MM.1S (cell line): Measurements from ENCODE around the gene KIAA0040.
A peak's percentile ranks its signal among the peaks of the same experiment; 100 is the strongest.

Source experiments
- DNase-seq: peaks from one replicate; pipeline ENCODE4 v3.0.0-alpha.2; 2015
- H2AFZ ChIP-seq: fragments of 300-600 bp; sonication (generic); 2 replicates; pipeline ENCODE4 v1.6.0; 2016; ENCODE audit warnings: antibody characterized with exemption, low read length
- H3F3A ChIP-seq: fragments of 300-600 bp; sonication (generic); 2 replicates; pipeline ENCODE4 v1.6.1; 2016; ENCODE audit warnings: mild to moderate bottlenecking, antibody characterized with exemption, low read length, moderate library complexity, mixed read lengths; ENCODE audit not compliant: insufficient read depth
- H3K27ac ChIP-seq: fragments of 300-600 bp; sonication (generic); 2 replicates; pipeline ENCODE4 v1.5.1; 2016; ENCODE audit warnings: mild to moderate bottlenecking, low read length
- H3K27me3 ChIP-seq: fragments of 300-600 bp; sonication (generic); replicated peaks from 2 replicates; pipeline ENCODE4 v1.6.0; 2016; ENCODE audit warnings: low read length; ENCODE audit not compliant: insufficient read depth
- H3K36me3 ChIP-seq: fragments of 300-600 bp; sonication (generic); replicated peaks from 2 replicates; pipeline ENCODE4 v1.6.1; 2016; ENCODE audit warnings: mild to moderate bottlenecking, low read length, mixed read lengths; ENCODE audit not compliant: insufficient read depth
- H3K4me1 ChIP-seq: fragments of 300-600 bp; sonication (generic); 2 replicates; pipeline ENCODE4 v1.6.1; 2016; ENCODE audit warnings: low read length, mixed read lengths
- H3K4me2 ChIP-seq: fragments of 300-600 bp; sonication (generic); 2 replicates; pipeline ENCODE4 v1.6.0; 2016; ENCODE audit warnings: low read depth, low read length
- H3K4me3 ChIP-seq: fragments of 300-600 bp; sonication (generic); 2 replicates; pipeline ENCODE4 v1.5.1; 2016; ENCODE audit warnings: low read length, mixed read lengths
- H3K79me2 ChIP-seq: fragments of 300-600 bp; sonication (generic); 2 replicates; pipeline ENCODE4 v1.6.1; 2016; ENCODE audit warnings: mixed run types, low read length, mixed read lengths
- H3K9ac ChIP-seq: fragments of 300-600 bp; sonication (generic); 2 replicates; pipeline ENCODE4 v1.6.1; 2016; ENCODE audit warnings: low read length, mixed read lengths
- H3K9me2 ChIP-seq: fragments of 300-600 bp; sonication (generic); replicated peaks from 2 replicates; pipeline ENCODE4 v1.6.1; 2016; ENCODE audit warnings: mild to moderate bottlenecking, low read length, mixed read lengths; ENCODE audit not compliant: insufficient read depth
- H3K9me3 ChIP-seq: fragments of 300-600 bp; sonication (generic); replicated peaks from 2 replicates; pipeline ENCODE4 v1.6.1; 2016; ENCODE audit warnings: mild to moderate bottlenecking, low read length, mixed read lengths; ENCODE audit not compliant: insufficient read depth
- H4K20me1 ChIP-seq: fragments of 300-600 bp; sonication (generic); 2 replicates; pipeline ENCODE4 v1.6.1; 2016; ENCODE audit warnings: mild to moderate bottlenecking, low read length, moderate library complexity, mixed read lengths; ENCODE audit not compliant: insufficient read depth
- EZH2 ChIP-seq: fragments of 300-600 bp; sonication (generic); optimal IDR thresholded peaks from 2 replicates; pipeline ENCODE3; 2017; ENCODE audit warnings: low read depth, mild to moderate bottlenecking, antibody characterized with exemption, low read length, mixed read lengths
- EZH2phosphoT487 ChIP-seq: fragments of 300-600 bp; sonication (generic); IDR thresholded peaks from 2 replicates; pipeline ENCODE4 v1.6.1; 2018; ENCODE audit warnings: antibody characterized with exemption, low read length
- TF ChIP-seq, protein P1 (sequence below): fragments of 300-600 bp; sonication (generic); IDR thresholded peaks from 2 replicates; pipeline ENCODE4 v1.5.1; 2016; ENCODE audit warnings: antibody characterized with exemption, low read length, mixed read lengths

The KIAA0040 gene

DNA sequence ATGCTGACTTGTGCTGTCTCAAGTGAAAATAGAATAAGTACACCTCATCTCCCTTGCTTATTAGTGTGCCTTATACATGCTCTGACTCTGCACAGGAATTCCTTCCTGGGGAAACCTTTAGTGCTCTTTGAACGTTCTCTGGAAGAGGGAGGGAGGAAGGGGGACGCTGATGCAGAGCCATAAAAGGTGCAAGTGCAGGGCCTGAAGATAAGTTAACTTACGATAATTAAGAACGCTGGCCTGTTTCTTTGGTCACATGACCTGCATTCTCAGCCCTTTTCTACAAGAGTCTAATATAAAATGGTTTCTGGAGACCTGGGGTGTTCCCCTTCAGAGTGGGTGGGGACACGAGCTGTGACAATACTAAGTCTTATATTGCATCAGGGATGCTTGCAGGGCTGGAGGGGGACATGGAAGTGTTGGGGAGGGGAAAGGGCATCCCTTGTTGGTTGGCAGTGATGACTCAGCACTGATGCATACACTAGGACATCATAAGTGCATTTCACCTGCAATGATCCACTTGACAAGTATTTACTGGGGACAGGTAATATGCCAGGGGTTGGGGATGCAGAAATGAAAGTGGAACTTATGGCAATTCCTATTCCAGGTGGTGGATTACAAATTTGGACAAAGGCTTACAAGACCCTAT, 26.3 kb upstream of the KIAA0040 start:
- Histone ChIP-seq H3K79me2 (no peaks in the 10 kb centered on the region), H3K27me3 (no peaks in the 10 kb centered on the region), H3K4me2 (no peak overlapping the region), H2AFZ (peak overlapping the region; percentile 13; the same call in 1 of the 2 replicates), H3K4me3 (no peak overlapping the region), H3K9ac (no peak overlapping the region), H3K9me2 (no peaks in the 10 kb centered on the region), H4K20me1 (no peaks in the 10 kb centered on the region), H3K36me3 (no peaks in the 10 kb centered on the region), H3K9me3 (no peaks in the 10 kb centered on the region), H3F3A (no peaks in the 10 kb centered on the region), H3K27ac (no peak overlapping the region), H3K4me1 (peaks cover 13% of the 10 kb centered on the region)
- TF ChIP-seq EZH2, result no peak
- TF ChIP-seq, protein P1, sequence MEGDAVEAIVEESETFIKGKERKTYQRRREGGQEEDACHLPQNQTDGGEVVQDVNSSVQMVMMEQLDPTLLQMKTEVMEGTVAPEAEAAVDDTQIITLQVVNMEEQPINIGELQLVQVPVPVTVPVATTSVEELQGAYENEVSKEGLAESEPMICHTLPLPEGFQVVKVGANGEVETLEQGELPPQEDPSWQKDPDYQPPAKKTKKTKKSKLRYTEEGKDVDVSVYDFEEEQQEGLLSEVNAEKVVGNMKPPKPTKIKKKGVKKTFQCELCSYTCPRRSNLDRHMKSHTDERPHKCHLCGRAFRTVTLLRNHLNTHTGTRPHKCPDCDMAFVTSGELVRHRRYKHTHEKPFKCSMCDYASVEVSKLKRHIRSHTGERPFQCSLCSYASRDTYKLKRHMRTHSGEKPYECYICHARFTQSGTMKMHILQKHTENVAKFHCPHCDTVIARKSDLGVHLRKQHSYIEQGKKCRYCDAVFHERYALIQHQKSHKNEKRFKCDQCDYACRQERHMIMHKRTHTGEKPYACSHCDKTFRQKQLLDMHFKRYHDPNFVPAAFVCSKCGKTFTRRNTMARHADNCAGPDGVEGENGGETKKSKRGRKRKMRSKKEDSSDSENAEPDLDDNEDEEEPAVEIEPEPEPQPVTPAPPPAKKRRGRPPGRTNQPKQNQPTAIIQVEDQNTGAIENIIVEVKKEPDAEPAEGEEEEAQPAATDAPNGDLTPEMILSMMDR, result no peak
- TF ChIP-seq EZH2phosphoT487, result no peak
- DNase-seq, result no peak

DNA sequence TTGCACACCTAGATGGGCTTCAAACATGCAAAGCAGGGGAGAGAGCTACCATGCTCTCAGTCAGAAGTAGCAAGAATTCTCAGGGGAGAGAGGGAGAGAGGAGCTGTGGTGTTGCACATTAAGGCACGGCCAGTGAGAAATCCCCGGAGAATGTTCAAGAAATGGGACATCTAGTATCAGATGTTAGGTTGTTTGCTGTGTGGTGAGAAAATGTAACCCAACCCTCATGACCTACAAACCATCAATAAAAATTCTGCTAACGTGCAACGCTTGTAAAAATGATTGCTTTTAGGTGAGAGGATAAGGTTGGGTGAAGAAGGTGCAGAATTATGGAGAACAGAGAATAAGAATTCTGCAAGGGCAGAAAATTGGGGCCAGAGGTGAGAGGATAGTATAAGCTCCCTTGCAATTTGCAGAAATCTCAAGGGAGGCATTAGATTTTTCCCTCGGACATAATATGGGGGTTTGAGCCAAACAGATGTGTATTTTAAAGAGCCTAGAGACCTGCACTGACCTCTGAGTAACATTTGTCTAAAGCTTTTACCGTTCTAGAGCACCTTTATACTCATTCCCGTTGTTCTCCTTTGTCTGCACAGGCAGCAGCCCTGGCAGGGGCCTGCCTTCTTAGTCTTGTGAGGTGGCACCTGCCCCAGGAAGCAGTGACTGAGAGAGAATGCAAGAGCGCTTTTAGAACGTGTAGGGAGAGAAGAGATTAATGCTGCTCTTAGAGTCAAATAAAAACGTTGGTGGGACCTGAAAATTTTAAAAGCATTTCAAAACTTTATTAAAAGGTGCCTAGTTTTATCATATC, 25.4 kb upstream of the KIAA0040 start:
- no peaks in the 10 kb centered on the region for H3K27me3 ChIP-seq
- no peak overlapping the region for H3K27ac ChIP-seq
- no peak overlapping the region for H3K4me2 ChIP-seq
- H3K4me1 ChIP-seq, result peaks cover 13% of the 10 kb centered on the region
- no peaks in the 10 kb centered on the region for H3K9me3 ChIP-seq
- no peak overlapping the region for H2AFZ ChIP-seq
- H3F3A ChIP-seq, result no peaks in the 10 kb centered on the region
- H3K4me3 ChIP-seq, result no peak overlapping the region
- no peaks in the 10 kb centered on the region for H3K79me2 ChIP-seq
- H3K9me2 ChIP-seq, result no peaks in the 10 kb centered on the region
- H3K36me3 ChIP-seq, result no peaks in the 10 kb centered on the region
- no peaks in the 10 kb centered on the region for H4K20me1 ChIP-seq
- DNase-seq, result no peak
- TF ChIP-seq EZH2 (no peak), EZH2phosphoT487 (no peak)
- TF ChIP-seq, protein P1, result no peak
- H3K9ac ChIP-seq, result no peak overlapping the region

- H3F3A ChIP-seq, result peaks cover 3% of the 10 kb centered on the region; the same call in 1 of the 2 replicates
- no peaks in the 10 kb centered on the region for H3K9me3 ChIP-seq
- no peaks in the 10 kb centered on the region for H4K20me1 ChIP-seq
- H2AFZ ChIP-seq, result no peak overlapping the region
- no peak overlapping the region for H3K4me3 ChIP-seq
- H3K4me1 ChIP-seq, result peaks cover 22% of the 10 kb centered on the region
- no peaks in the 10 kb centered on the region for H3K9me2 ChIP-seq
- H3K79me2 ChIP-seq, result no peaks in the 10 kb centered on the region
- H3K9ac ChIP-seq, result no peak overlapping the region
- no peaks in the 10 kb centered on the region for H3K27me3 ChIP-seq
- DNase-seq, result no peak
- H3K27ac ChIP-seq, result no peak overlapping the region
- H3K36me3 ChIP-seq, result no peaks in the 10 kb centered on the region
- TF ChIP-seq, protein P1, result no peak
- TF ChIP-seq EZH2, result no peak
- no peak for TF ChIP-seq EZH2phosphoT487
- H3K4me2 ChIP-seq, result no peak overlapping the region
These were observed 23.9 kb upstream of the KIAA0040 start for GRCh38 chr1:175216444-175216843.
